RWPE2 (cell line): ENCODE data around the gene ASIC3.

Source experiments
- ATAC-seq: fragments of 200-7000 bp; cut with Tn5 transposase; 3 replicates; pipeline ENCODE4 v1.9.1; 2021; ENCODE audit warnings: low read depth
- DNase-seq: peaks from one replicate; pipeline ENCODE4 v3.0.0-alpha.2; 2020; ENCODE audit warnings: low spot score
- H3K27ac ChIP-seq: fragments of 450-650 bp; 2 replicates; pipeline ENCODE4 v1.5.1; 2017; ENCODE audit warnings: mild to moderate bottlenecking; ENCODE audit not compliant: poor library complexity, severe bottlenecking
- H3K27me3 ChIP-seq: fragments of 250-450 bp; sonication (Bioruptor Pico); 2 replicates; pipeline ENCODE4 v1.5.1; 2021; ENCODE audit warnings: mild to moderate bottlenecking, moderate library complexity; ENCODE audit not compliant: insufficient read depth, poor library complexity, severe bottlenecking
- H3K36me3 ChIP-seq: fragments of 250-450 bp; sonication (Bioruptor Pico); 2 replicates; pipeline ENCODE4 v1.5.1; 2020; ENCODE audit warnings: low read depth, mild to moderate bottlenecking, moderate library complexity
- H3K4me1 ChIP-seq: fragments of 250-450 bp; sonication (Bioruptor Pico); 2 replicates; pipeline ENCODE4 v1.5.1; 2021; ENCODE audit warnings: mild to moderate bottlenecking, moderate library complexity; ENCODE audit not compliant: insufficient read depth, poor library complexity, severe bottlenecking
- H3K4me3 ChIP-seq: fragments of 250-450 bp; sonication (Bioruptor Pico); 2 replicates; pipeline ENCODE4 v1.5.1; 2021; ENCODE audit warnings: mild to moderate bottlenecking, moderate library complexity; ENCODE audit not compliant: severe bottlenecking
- H3K9me3 ChIP-seq: fragments of 250-450 bp; sonication (Bioruptor Pico); 2 replicates; pipeline ENCODE4 v1.5.1; 2021; ENCODE audit warnings: mild to moderate bottlenecking, moderate library complexity; ENCODE audit not compliant: severe bottlenecking
- TF ChIP-seq, protein P1 (sequence below): fragments of 450-650 bp; IDR thresholded peaks from one replicate; pipeline ENCODE4 v1.5.1; 2017; ENCODE audit warnings: mild to moderate bottlenecking, moderate library complexity; ENCODE audit not compliant: poor library complexity, severe bottlenecking

ASIC3 gene

DNA sequence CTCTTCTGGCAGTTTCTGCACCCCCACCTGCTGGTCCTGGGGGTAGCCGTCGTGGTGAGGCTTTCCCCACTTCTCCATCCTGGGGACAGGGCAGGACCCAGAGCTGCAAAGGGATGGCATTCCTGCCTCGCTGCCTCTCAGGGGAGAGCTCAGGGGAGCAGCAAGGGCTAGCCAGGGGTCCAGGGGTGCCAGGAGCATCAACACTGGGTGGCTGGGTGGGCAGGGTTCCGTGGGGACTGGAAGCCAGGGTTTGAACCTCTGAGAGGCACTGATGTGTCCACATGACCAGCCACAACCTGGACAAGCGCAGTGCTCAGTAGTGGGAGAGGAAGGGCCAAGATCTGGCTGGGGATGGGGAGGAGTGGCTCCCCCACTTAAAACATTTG, 14.5 kb upstream of the ASIC3 start:
- H3K4me3 ChIP-seq, result no peak overlapping the region
- TF ChIP-seq, protein P1, sequence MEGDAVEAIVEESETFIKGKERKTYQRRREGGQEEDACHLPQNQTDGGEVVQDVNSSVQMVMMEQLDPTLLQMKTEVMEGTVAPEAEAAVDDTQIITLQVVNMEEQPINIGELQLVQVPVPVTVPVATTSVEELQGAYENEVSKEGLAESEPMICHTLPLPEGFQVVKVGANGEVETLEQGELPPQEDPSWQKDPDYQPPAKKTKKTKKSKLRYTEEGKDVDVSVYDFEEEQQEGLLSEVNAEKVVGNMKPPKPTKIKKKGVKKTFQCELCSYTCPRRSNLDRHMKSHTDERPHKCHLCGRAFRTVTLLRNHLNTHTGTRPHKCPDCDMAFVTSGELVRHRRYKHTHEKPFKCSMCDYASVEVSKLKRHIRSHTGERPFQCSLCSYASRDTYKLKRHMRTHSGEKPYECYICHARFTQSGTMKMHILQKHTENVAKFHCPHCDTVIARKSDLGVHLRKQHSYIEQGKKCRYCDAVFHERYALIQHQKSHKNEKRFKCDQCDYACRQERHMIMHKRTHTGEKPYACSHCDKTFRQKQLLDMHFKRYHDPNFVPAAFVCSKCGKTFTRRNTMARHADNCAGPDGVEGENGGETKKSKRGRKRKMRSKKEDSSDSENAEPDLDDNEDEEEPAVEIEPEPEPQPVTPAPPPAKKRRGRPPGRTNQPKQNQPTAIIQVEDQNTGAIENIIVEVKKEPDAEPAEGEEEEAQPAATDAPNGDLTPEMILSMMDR, result no peak

DNA sequence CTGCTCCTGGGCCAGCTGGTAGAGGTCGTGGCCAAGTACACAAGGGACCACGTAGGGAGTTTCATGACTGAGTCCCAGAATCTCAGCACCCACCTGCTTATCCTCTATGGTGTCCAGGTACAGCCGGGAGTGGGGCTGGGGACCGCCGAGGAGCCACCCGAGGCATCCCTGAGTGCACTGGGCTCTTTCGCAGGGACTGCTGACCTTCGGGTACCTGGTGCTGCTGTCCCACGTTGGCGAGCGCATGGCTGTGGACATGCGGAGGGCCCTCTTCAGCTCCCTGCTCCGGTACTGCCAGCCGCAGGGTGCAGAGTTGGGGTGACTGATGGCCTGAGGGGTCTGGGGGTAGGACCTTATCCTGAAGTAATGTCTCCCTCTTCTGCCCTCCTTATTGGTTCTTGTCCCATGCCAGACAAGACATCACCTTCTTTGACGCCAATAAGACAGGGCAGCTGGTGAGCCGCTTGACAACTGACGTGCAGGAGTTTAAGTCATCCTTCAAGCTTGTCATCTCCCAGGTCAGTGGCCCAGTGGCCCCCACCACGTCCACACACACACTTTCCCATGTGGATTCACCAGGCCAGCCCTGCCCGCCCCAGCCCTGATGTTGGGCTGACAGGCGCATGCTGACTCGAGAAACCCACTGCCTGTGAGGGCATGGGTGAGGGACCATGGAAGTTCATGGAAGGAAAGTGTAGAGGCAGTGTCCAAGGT, 13.9 kb upstream of the ASIC3 start:
- ATAC-seq (no peak), DNase-seq (no peak)
- Histone ChIP-seq H3K4me1 (peaks cover 10% of the 10 kb centered on the region), H3K9me3 (no peaks in the 10 kb centered on the region), H3K36me3 (no peaks in the 10 kb centered on the region), H3K27ac (no peak overlapping the region), H3K4me3 (no peak overlapping the region), H3K27me3 (no peaks in the 10 kb centered on the region)
- TF ChIP-seq, protein P1, result no peak

More for the DNA sequence above, 14.5 kb upstream of the ASIC3 start:
- ATAC-seq, result no peak
- DNase-seq, result no peak
- H3K9me3 ChIP-seq, result no peaks in the 10 kb centered on the region
- H3K27me3 ChIP-seq, result no peaks in the 10 kb centered on the region
- no peaks in the 10 kb centered on the region for H3K36me3 ChIP-seq
- peaks cover 4% of the 10 kb centered on the region for H3K4me1 ChIP-seq
- no peak overlapping the region for H3K27ac ChIP-seq

DNA sequence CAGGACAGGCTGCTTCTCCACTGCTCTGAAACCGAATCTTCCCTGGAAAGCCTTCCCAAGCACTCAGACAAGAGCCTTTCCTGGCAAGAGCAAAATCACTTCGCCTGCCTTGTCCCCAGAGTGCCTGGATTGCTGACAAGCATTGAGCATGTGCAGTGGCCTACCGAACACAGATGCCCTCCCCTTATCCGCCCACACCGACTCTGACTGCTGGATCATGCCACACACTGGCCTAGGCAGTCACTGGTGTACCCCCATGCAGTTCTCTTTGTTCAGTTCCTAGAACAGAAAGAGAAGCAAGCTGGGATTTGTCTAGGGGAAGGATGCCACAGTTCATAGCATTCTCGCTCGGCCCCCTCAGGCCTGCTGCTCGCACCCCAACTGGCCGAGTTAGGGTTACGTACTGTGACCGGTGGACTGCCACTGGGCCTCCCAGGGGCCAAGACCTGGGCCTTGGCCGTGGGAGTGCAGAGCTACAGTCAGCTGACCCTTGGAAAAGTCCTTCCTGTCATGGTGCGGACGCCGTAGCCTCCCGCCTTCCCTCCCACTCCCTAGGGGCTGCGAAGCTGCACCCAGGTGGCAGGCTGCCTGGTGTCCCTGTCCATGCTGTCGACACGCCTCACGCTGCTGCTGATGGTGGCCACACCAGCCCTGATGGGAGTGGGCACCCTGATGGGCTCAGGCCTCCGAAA, 13.2 kb upstream of the ASIC3 start:
- H3K36me3 ChIP-seq, result no peaks in the 10 kb centered on the region
- peaks cover 14% of the 10 kb centered on the region for H3K4me1 ChIP-seq
- no peak overlapping the region for H3K27ac ChIP-seq
- no peaks in the 10 kb centered on the region for H3K27me3 ChIP-seq
- ATAC-seq, result no peak
- TF ChIP-seq, protein P1, result no peak
- no peak overlapping the region for H3K4me3 ChIP-seq
- no peak for DNase-seq
- no peaks in the 10 kb centered on the region for H3K9me3 ChIP-seq

DNA sequence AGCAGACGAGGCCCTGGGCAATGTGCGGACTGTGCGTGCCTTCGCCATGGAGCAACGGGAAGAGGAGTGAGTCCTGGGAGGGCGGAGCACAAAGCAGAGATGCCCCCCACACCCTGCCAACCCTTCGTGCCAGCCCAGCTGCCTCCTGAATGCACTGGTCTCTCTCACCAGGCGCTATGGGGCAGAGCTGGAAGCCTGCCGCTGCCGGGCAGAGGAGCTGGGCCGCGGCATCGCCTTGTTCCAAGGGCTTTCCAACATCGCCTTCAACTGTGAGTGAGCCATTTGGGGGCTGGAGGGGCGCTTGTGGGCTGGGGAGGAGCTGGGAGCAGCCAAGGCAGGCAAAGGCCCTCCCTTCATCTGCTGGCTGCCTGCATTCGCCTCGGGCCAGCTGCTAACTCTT, 12.4 kb upstream of the ASIC3 start:
- no peaks in the 10 kb centered on the region for H3K36me3 ChIP-seq

More for the DNA sequence above, 12.4 kb upstream of the ASIC3 start:
- Histone ChIP-seq H3K9me3 (no peaks in the 10 kb centered on the region), H3K27me3 (no peaks in the 10 kb centered on the region), H3K27ac (no peak overlapping the region), H3K4me3 (no peak overlapping the region), H3K4me1 (peaks cover 14% of the 10 kb centered on the region)
- ATAC-seq (no peak), DNase-seq (no peak)
- TF ChIP-seq, protein P1, result no peak
